Tibial nerve (tissue), 4 donors: ENCODE data around the gene KHDC1. TPM values are rescaled to one million over a fixed set of nuclear protein-coding genes. Genes with fewer than 3 reads are reported as not detected.

Source experiments
- small RNA-seq: library from RNA; depleted of rRNA; stranded (forward); fragments of <200 nt; gene quantifications from one replicate; pipeline ENCODE3, GENCODE V24; 2016
- total RNA-seq, 4 donors: library from RNA; depleted of rRNA; stranded (reverse); fragments of >200 nt; gene quantifications; one replicate each; pipeline ENCODE4 v1.1.0, GENCODE V29; 2016

KHDC1 gene
- total RNA-seq, 4 donors from 2014 or later: 0.42 to 7.4 (median 0.74) TPM

Small RNAs within 50 kb of the gene (small RNA-seq; reads per million reads assigned to genes)
- gene RPSAP41: not detected

Other genes with a start within 250 kb of the KHDC1 start
- under 1 TPM in 1 of 4 donors, not detected in 3; 0.84 TPM for gene KHDC1L, start 37.7 kb downstream of the KHDC1 start, total RNA-seq
- gene DPPA5, start 91.1 kb upstream of the KHDC1 start, total RNA-seq: not detected
- not detected for gene KHDC3L, start 99.5 kb upstream of the KHDC1 start, total RNA-seq
- gene OOEP, start 106.7 kb upstream of the KHDC1 start, total RNA-seq: not detected
- 10 to 100 TPM in 1 of 4 donors, 1 to 10 TPM in 3; 1.3 to 12.0 (median 2.5) TPM for gene DDX43, start 131.6 kb upstream of the KHDC1 start, total RNA-seq
- 1 to 10 TPM; 5.9 to 9.8 (median 7.1) TPM for gene CGAS, start 189.1 kb upstream of the KHDC1 start, total RNA-seq
- gene MTO1, start 198.5 kb upstream of the KHDC1 start, total RNA-seq: 10 to 100 TPM; 31.0 to 42.8 (median 37.9) TPM